ENCODE data around the gene MRPL19. TPM values are rescaled to one million over a fixed set of nuclear protein-coding genes. Genes with fewer than 3 reads are reported as not detected.

The MRPL19 gene
- total RNA-seq, 1 experiment from 2014 or later = 73.0 TPM

DNA sequence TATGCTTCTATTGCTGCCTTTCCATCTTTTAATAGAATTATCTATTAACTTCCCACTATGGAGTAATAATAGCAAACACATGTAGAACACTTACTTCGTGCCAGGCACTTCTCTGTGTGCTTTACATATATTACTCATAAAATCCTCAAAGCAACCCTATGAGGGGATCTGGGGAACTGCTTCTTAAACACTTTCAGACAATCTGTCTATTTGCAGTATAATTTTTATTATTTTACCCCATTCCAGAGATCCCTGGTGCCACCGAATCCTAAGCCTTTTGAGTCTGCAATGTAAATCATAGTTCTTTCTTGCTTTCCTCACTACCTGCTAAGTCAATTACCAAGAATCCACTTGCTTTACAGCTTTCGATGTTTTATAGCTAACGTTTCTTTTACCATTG lies 89.7 kb downstream of the MRPL19 start:
- H3K36me3 Mint-ChIP-seq (ENCODE audit: insufficient read depth in 1 of 3, low read depth in 3 of 3) = peaks cover 4 to 10% (median 5%) of the 10 kb centered on the region in 3 experiments; a peak in 4 of 7 replicates
- H3K9ac ChIP-seq (ENCODE audit: extremely low read depth, insufficient read length, low read length) = no peak overlapping the region
- H2BK120ac ChIP-seq (ENCODE audit: low read depth, low read length, poor library complexity, severe bottlenecking) = no peak overlapping the region
- no peaks in the 10 kb centered on the region for H3K27me3 Mint-ChIP-seq (ENCODE audit: low read depth)
- no peak overlapping the region for H4K5ac ChIP-seq (ENCODE audit: insufficient read length, low read depth, low read length)
- H3K23ac ChIP-seq (ENCODE audit: insufficient read length, low read depth, low read length) = no peak overlapping the region
- no peak overlapping the region for H4K8ac ChIP-seq (replicated peaks; ENCODE audit: insufficient read length, low read depth, low read length)
- no peak overlapping the region for H2BK15ac ChIP-seq (ENCODE audit: low read depth, low read length)
- H3K56ac ChIP-seq (ENCODE audit: insufficient read length, low read depth, low read length) = no peak overlapping the region
- H3K79me1 ChIP-seq (ENCODE audit: insufficient read depth, low read depth, low read length, poor library complexity, severe bottlenecking) = no peaks in the 10 kb centered on the region
- H3K27ac Mint-ChIP-seq = no peak overlapping the region
- no peaks in the 10 kb centered on the region for H3K27me3 ChIP-seq (ENCODE audit: insufficient read depth, low read length)
- no peaks in the 10 kb centered on the region for H3K23me2 ChIP-seq (ENCODE audit: insufficient read length, low read depth, low read length, poor library complexity, severe bottlenecking)
- no peak overlapping the region for H3K27ac ChIP-seq (ENCODE audit: insufficient read length, low read depth, low read length)
- peaks cover 0 to 6% of the 10 kb centered on the region in 2 experiments; a peak in 4 of 5 replicates for H3K9me3 Mint-ChIP-seq
- no peak overlapping the region for H2BK12ac ChIP-seq (ENCODE audit: insufficient read length, low read depth, low read length)
- H3K4me2 ChIP-seq (ENCODE audit: insufficient read depth, insufficient read length, low read length) = no peak overlapping the region
- no peaks in the 10 kb centered on the region for H3K4me1 ChIP-seq (ENCODE audit: insufficient read depth, low read length)
- H2BK20ac ChIP-seq (ENCODE audit: low read depth, low read length, poor library complexity, severe bottlenecking) = no peak overlapping the region
- TF ChIP-seq, protein P1, sequence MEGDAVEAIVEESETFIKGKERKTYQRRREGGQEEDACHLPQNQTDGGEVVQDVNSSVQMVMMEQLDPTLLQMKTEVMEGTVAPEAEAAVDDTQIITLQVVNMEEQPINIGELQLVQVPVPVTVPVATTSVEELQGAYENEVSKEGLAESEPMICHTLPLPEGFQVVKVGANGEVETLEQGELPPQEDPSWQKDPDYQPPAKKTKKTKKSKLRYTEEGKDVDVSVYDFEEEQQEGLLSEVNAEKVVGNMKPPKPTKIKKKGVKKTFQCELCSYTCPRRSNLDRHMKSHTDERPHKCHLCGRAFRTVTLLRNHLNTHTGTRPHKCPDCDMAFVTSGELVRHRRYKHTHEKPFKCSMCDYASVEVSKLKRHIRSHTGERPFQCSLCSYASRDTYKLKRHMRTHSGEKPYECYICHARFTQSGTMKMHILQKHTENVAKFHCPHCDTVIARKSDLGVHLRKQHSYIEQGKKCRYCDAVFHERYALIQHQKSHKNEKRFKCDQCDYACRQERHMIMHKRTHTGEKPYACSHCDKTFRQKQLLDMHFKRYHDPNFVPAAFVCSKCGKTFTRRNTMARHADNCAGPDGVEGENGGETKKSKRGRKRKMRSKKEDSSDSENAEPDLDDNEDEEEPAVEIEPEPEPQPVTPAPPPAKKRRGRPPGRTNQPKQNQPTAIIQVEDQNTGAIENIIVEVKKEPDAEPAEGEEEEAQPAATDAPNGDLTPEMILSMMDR (conservative IDR thresholded peaks at IDR 0.05) = no peak
- no peaks in the 10 kb centered on the region for H3K4me1 Mint-ChIP-seq
- H3K79me2 ChIP-seq (ENCODE audit: insufficient read depth, low read length) = no peaks in the 10 kb centered on the region
- H2AFZ ChIP-seq (ENCODE audit: low read length) = no peak overlapping the region
- H4K91ac ChIP-seq (ENCODE audit: insufficient read length, low read depth, low read length) = no peak overlapping the region
- no peak overlapping the region for H2AK5ac ChIP-seq (ENCODE audit: insufficient read length, low read length)
- no peak overlapping the region for H3K4me3 Mint-ChIP-seq
- no peak overlapping the region for H3K18ac ChIP-seq (ENCODE audit: insufficient read length, low read depth, low read length)
- H3T11ph ChIP-seq (ENCODE audit: low read length) = no peak overlapping the region
- WGBS (ENCODE audit: extremely low coverage, insufficient read length, low lambda C conversion rate) = no CpG with 5 or more reads among the region's 4 CpGs
- no peaks in the 10 kb centered on the region for H3K9me3 ChIP-seq (ENCODE audit: control insufficient read depth, low read depth, low read length)
- no peak overlapping the region for H2BK5ac ChIP-seq (ENCODE audit: insufficient read length, low read length)
- no peak overlapping the region for H3K4ac ChIP-seq (ENCODE audit: low read depth, low read length)
- no peaks in the 10 kb centered on the region for H4K20me1 ChIP-seq (ENCODE audit: control insufficient read depth, insufficient read depth, insufficient read length)
- DNase-seq = no peak
- H3K14ac ChIP-seq (ENCODE audit: insufficient read depth, low read length) = no peak overlapping the region
